NCI-H1048 (cell line): ENCODE measurements around the gene CEP19.

Experiments used
- DNase-seq: peaks from one replicate; lab custom pipeline; 2025; lab: John Stamatoyannopoulos, UW

CEP19 gene

GRCh38 chr3:196708467-196708866, 3.6 kb downstream of the CEP19 start:
- no peak for DNase-seq

- no peak for DNase-seq
These were observed 4.5 kb downstream of the CEP19 start for GRCh38 chr3:196707566-196707965.

- no peak for DNase-seq
These were observed 5.3 kb downstream of the CEP19 start for GRCh38 chr3:196706731-196707130.

- DNase-seq, result no peak
These were observed 5.7 kb downstream of the CEP19 start for GRCh38 chr3:196706327-196706726.

GRCh38 chr3:196700801-196701200, 11.2 kb downstream of the CEP19 start:
- DNase-seq, result no peak

GRCh38 chr3:196699749-196700148, 12.3 kb downstream of the CEP19 start:
- DNase-seq, result no peak

- no peak for DNase-seq
These were observed 14.8 kb downstream of the CEP19 start for GRCh38 chr3:196697270-196697669.

- no peak for DNase-seq
These were observed 16.2 kb downstream of the CEP19 start for GRCh38 chr3:196695849-196696226.

- no peak for DNase-seq
These were observed 16.9 kb downstream of the CEP19 start for GRCh38 chr3:196694941-196695848.

- no peak for DNase-seq
These were observed 17.8 kb downstream of the CEP19 start for GRCh38 chr3:196694202-196694638.

GRCh38 chr3:196691386-196691785, 20.7 kb downstream of the CEP19 start:
- DNase-seq, result no peak

GRCh38 chr3:196689941-196690660, 21.9 kb downstream of the CEP19 start:
- no peak for DNase-seq

GRCh38 chr3:196688349-196688748, 23.7 kb downstream of the CEP19 start:
- DNase-seq, result no peak

GRCh38 chr3:196686436-196686835, 25.6 kb downstream of the CEP19 start:
- no peak for DNase-seq

GRCh38 chr3:196684548-196685407, 27.3 kb downstream of the CEP19 start:
- no peak for DNase-seq

- DNase-seq, result no peak
These were observed 34.1 kb downstream of the CEP19 start for GRCh38 chr3:196677931-196678330.

GRCh38 chr3:196677353-196677752, 34.7 kb downstream of the CEP19 start:
- DNase-seq, result no peak

- no peak for DNase-seq
These were observed 38.4 kb downstream of the CEP19 start for GRCh38 chr3:196673632-196674031.

GRCh38 chr3:196670339-196670738, 41.7 kb downstream of the CEP19 start:
- DNase-seq, result no peak

- no peak for DNase-seq
These were observed 44.8 kb downstream of the CEP19 start for GRCh38 chr3:196667056-196667825.
